Right ventricle myocardium superior (tissue), 1 donor: ENCODE results near the gene CT47A7. TPM values are rescaled to one million over a fixed set of nuclear protein-coding genes. Genes with fewer than 3 reads are reported as not detected.
"Not testable (repeated sequence)": the region's sequence is repeated elsewhere in the genome, so short reads cannot be mapped to it uniquely, and the experiment has no call there.

Source experiments
- ATAC-seq: fragments of 200-7000 bp; cut with Tn5 transposase; one replicate; pipeline ENCODE4 v1.9.1; 2020; ENCODE audit warnings: mild to moderate bottlenecking; ENCODE audit not compliant: poor library complexity
- DNase-seq: peaks from one replicate; pipeline ENCODE4 v3.0.0-alpha.2; 2020
- intact Hi-C: fragments of 100-400 bp; cut with DNase I; formaldehyde crosslinking; loops from one replicate; pipeline ENCODE4 v1.11.2; 2022
- long read RNA-seq: library from polyadenylated mRNA; unstranded; transcript quantifications from one replicate; pipeline ENCODE4 v2.0.0, GENCODE V29; 2021
- total RNA-seq: library from RNA; stranded (reverse); fragmentation: NEBNext Ultra II Directional; extraction: Animal tissue kit (Norgen Biotek cat#: 25700); gene quantifications from one replicate; pipeline ENCODE4 v1.2.1, GENCODE V29; 2021
- donor health status: DM: no; HTN: yes; CAD: no; lungs with severe emphysema.

CT47A7 gene
- not detected for total RNA-seq
- long read RNA-seq = 0 reads

GRCh38 chrX:120956500-120956899, at the start of gene CT47A7:
TSS of gene CT47A7 (minus strand) at chrX:120956600. CDS start at chrX:120956345, 255 bp downstream.
- DNase-seq, intact Hi-C loops, ATAC-seq: not testable (repeated sequence)

- intact Hi-C loops = no loop called here
- DNase-seq = no peak
- ATAC-seq = no peak
Observed at GRCh38 chrX:121000589-121000988, 44.2 kb upstream of the CT47A7 start.

GRCh38 chrX:120999413-120999812, 43.0 kb upstream of the CT47A7 start:
- no peak for ATAC-seq
- intact Hi-C loops = no loop called here
- DNase-seq = no peak

- intact Hi-C loops, ATAC-seq, DNase-seq: not testable (repeated sequence)
Observed at GRCh38 chrX:120985660-120986059, 29.3 kb upstream of the CT47A7 start, which contains the start of gene CT47A1. TSS of gene CT47A1 (minus strand) at chrX:120985760. CDS start at chrX:120985529, 231 bp downstream.

Other genes with a start within 250 kb of the CT47A7 start
- not detected for gene CT47B1, start 80.7 kb downstream of the CT47A7 start, total RNA-seq
- gene CT47A11, start 19.4 kb downstream of the CT47A7 start, total RNA-seq = not detected
- gene CT47A10, start 14.6 kb downstream of the CT47A7 start, total RNA-seq = not detected
- not detected for gene CT47A9, start 9.7 kb downstream of the CT47A7 start, total RNA-seq
- gene CT47A8, start 4.9 kb downstream of the CT47A7 start, total RNA-seq = not detected
- gene CT47A6, start 4.9 kb upstream of the CT47A7 start, total RNA-seq = not detected
- gene CT47A5, start 9.7 kb upstream of the CT47A7 start, total RNA-seq = not detected
- gene CT47A4, start 14.6 kb upstream of the CT47A7 start, total RNA-seq = not detected
- gene CT47A3, start 19.5 kb upstream of the CT47A7 start, total RNA-seq = not detected
- gene CT47A2, start 24.3 kb upstream of the CT47A7 start, total RNA-seq = not detected
- gene CT47A1, start 29.2 kb upstream of the CT47A7 start, total RNA-seq = not detected
- gene GLUD2, start 91.0 kb upstream of the CT47A7 start, total RNA-seq = 1.4 TPM